ENCODE results near the gene S100Z.
"Not testable (repeated sequence)": the region's sequence is repeated elsewhere in the genome, so short reads cannot be mapped to it uniquely, and the experiment has no call there.

The S100Z gene

DNA sequence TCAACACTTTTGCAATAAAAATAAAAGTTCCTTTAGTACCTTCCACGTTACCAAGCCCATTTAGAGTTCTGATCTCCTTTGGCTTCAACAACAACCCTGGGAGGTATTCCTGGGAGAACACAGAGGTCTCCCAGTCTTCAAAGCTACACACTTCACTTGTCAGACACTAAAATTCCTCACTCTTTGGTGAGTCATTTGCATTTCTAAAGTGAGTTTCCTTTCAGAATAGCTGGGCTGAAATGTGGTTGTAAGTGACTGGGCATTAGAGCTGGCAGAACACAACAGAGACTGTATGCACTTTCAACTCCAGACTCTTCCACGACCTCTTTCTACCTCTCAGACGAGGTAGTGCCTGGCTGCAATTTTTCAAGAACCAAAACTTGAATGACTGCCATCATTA, 42.5 kb upstream of the S100Z start:
- no peak for DNase-seq (ENCODE audit: extremely low read depth, low read depth)
- no peak for TF ChIP-seq CTCF (IDR thresholded peaks at IDR 0.05; ENCODE audit: low read depth, low read length)

DNA sequence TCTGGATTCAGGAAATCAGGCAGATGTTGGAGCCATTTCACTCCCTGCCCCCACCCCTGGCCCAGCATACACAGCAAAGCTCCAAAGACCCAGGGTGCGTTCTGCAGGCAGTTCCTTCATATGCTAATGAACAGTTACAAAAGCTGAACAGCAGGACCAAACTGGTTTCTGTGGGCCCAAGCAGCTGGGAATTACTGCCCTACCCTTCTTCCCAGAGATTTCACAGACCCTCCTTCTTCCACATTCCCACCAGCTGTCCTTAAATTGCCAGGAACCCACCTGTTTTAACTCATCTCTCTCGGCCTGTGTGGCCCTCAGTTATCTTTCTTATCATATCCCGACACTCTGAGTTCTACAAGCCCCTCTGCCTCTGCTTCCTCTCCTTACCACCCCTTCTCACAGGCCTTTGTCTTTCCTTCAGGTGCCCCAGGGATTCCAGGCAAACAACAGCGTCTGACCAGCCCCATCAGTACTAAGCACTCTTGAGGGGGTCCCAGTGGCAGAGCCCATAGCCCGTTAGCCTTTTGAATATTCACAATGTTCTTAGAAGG, 41.6 kb upstream of the S100Z start:
- DNase-seq (ENCODE audit: extremely low read depth, low read depth): no peak
- no peak for TF ChIP-seq CTCF (IDR thresholded peaks at IDR 0.05; ENCODE audit: low read depth, low read length)

GRCh38 chr5:76809141-76809540, 40.7 kb upstream of the S100Z start:
- TF ChIP-seq CTCF (IDR thresholded peaks at IDR 0.05; ENCODE audit: low read depth, low read length): no peak
- no peak for DNase-seq (ENCODE audit: extremely low read depth, low read depth)

DNA sequence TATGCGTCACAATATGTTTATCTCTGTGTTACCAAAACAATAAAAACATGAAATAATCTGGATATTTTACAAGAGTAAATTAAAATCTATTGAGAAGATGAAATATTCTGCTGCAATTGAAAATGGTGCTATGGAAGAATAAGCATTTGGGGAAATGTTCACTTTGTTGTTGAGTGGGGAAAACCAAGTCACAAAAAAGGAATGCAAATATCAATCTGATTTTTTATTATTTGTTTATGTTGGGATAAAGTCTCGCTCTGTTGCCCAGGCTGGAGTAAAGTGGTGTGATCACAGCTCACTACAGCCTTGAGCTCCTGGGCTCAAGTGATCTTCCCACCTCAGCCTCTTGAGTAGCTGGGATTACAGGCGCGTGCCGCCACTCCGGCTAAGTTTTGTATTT, 39.6 kb upstream of the S100Z start:
- TF ChIP-seq CTCF (IDR thresholded peaks at IDR 0.05; ENCODE audit: low read depth, low read length): no peak
- DNase-seq (ENCODE audit: extremely low read depth, low read depth): no peak

DNA sequence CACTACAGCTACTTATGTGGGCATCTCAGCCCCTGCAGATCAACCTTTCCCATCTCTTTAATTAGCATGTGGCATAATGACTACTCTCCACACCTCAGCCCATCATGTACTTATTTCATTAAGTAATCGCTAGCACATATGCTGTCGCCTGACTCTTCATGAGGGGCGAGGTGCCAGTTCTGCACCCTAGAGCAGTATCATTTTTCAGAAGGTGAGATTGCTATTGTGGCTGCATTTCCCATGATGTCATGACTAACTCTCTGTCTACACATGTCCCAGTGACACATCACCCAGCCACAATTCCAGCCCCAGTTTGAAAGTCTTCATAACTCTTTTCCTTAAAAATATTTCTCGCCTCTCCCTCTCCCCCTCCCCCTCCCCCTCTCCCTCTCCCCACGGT, 38.6 kb upstream of the S100Z start:
- no peak for DNase-seq (ENCODE audit: extremely low read depth, low read depth)
- no peak for TF ChIP-seq CTCF (IDR thresholded peaks at IDR 0.05; ENCODE audit: low read depth, low read length)

DNA sequence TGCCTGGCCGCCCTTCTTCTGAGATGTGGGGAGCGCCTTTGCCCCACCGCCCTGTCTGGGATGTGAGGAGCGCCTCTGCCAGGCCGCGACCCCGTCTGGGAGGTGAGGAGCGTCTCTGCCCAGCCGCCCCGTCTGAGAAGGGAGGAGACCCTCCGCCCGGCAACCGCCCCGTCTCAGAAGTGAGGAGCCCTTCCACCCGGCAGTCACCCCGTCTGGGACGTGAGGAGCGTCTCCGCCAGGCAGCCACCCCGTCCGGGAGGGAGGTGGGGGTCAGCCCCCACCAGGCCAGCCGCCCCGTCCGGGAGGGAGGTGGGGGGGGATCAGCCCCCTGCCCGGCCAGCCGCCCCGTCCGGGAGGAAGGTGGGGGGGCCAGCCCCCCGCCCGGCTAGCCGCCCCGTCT, 37.6 kb upstream of the S100Z start:
- not testable (repeated sequence) for DNase-seq (ENCODE audit: extremely low read depth, low read depth)

DNA sequence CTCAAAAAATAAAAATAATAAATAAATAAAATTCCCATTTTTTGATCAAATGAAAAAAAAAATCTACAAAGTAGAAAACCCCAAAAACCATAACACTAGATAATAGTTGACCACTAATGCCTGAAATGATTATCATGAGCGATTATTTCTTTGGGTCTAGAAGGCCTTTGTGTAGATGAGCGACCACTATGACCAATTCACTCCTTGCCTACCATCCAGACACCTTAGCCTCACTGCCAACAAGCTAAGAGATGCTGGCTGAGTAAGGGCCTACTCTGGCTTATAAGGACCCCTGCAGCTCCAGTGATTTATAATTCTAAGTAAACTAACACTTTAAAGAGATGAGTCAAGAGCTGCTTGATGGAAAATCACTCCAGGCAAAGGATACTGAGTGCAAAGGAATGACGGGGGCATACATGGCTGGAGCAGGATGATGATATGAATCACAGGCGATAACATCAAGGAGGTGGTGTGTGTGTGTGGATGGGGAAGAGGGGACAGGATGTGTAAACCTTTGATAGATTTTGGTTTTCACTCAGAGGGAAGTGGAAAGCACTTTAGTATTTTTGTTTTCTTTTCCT, 35.7 kb upstream of the S100Z start:
- TF ChIP-seq CTCF (IDR thresholded peaks at IDR 0.05; ENCODE audit: low read depth, low read length): no peak

More for the DNA sequence above, 35.7 kb upstream of the S100Z start:
- DNase-seq (ENCODE audit: extremely low read depth, low read depth): no peak

All from AG09319 (cell line).